Right atrium auricular region (tissue), 2 donors: ENCODE results near the gene TOGARAM1. TPM values are rescaled to one million over a fixed set of nuclear protein-coding genes. Genes with fewer than 3 reads are reported as not detected.

Experiments
- DNase-seq: peaks from one replicate; pipeline ENCODE4 v3.0.0-alpha.2; 2019; ENCODE audit warnings: low spot score
- H3K27ac ChIP-seq, 2 donors: fragments of 200-600 bp; sonication (generic); 1 replicate in 1 of 2; 2 replicates in 1 of 2; pipeline ENCODE4 v1.5.1; 2016 to 2019
- H3K27me3 ChIP-seq, 2 donors: fragments of 200-600 bp; sonication (generic); one replicate each; pipeline versions ENCODE4 v1.5.1 to v1.6.0; 2017 to 2019
- H3K36me3 ChIP-seq: fragments of 200-600 bp; sonication (generic); one replicate; pipeline ENCODE4 v1.5.1; 2016
- H3K4me1 ChIP-seq, 2 donors: fragments of 200-600 bp; sonication (generic); one replicate each; pipeline versions ENCODE4 v1.5.1 to v1.6.0; 2017 to 2019
- H3K4me3 ChIP-seq, 2 donors: fragments of 200-600 bp; sonication (generic); 1 replicate in 1 of 2; 2 replicates in 1 of 2; pipeline ENCODE4 v1.5.1; 2017 to 2019; ENCODE audit warnings: mild to moderate bottlenecking in 1 of 2, moderate library complexity in 1 of 2
- H3K9me3 ChIP-seq, 2 donors: fragments of 200-600 bp; sonication (generic); one replicate each; pipeline ENCODE4 v1.5.1; 2019
- total RNA-seq, 2 donors: library from RNA; depleted of rRNA; stranded (reverse); fragments of >200 nt; gene quantifications; one replicate each; pipeline ENCODE4 v1.1.0, GENCODE V29; 2016
- TF ChIP-seq, protein P1 (sequence below), 2 donors: fragments of 200-600 bp; sonication (generic); IDR thresholded peaks; one replicate each; pipeline ENCODE4 v1.5.1; 2019; ENCODE audit warnings: antibody characterized with exemption in 2 of 2

Gene TOGARAM1
- total RNA-seq, 2 donors from 2014 or later, result 15.1 to 24.7 TPM

DNA sequence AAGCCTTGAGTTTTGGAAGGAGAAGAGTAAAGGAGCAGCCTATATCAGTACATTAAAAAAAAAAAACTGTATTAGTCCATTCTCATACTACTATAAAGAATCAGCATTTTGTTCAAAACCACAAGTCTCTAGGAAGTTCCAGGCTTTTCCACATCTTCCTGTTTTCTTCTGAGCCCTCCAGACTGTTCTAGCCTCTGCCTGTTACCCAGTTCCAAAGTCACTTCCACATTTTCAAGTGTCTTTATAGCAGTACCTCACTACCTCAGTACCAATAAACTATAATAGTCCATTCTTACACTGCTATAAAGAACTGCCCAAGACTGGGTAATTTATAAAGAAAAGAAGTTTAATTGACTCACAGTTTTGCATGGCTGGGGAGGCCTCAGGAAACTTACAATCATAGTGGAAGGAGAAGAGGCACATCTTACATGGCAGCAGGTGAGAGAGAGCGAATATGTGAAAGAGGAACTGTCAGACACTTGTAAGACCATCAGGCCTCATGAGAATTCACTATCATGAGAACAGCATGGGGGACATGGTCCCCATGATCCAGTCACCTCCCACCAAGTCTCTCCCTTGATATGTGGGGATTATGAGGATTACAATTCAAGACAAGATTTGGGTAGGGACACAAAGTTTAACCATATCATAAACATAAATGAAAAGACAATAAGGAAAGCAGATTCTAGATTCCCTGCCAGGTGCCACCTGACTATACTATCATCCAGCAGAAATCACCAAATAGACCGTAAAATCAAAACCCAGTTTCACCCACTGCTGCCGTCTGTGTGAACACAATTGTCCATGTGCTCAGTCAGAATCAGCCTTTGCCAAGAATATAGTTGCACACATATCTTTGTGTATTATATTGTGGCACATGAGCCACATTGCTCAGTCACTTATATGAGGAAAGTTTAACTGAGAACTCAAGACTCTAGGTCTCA is 27.8 kb downstream of the TOGARAM1 start:
- no peaks in the 10 kb centered on the region for H3K9me3 ChIP-seq
- H3K4me3 ChIP-seq, result no peak overlapping the region
- peak overlapping the region; percentile 59 to 62 for H3K27ac ChIP-seq
- H3K4me1 ChIP-seq, result peaks cover 0 to 28% of the 10 kb centered on the region in 2 donors
- TF ChIP-seq, protein P1, sequence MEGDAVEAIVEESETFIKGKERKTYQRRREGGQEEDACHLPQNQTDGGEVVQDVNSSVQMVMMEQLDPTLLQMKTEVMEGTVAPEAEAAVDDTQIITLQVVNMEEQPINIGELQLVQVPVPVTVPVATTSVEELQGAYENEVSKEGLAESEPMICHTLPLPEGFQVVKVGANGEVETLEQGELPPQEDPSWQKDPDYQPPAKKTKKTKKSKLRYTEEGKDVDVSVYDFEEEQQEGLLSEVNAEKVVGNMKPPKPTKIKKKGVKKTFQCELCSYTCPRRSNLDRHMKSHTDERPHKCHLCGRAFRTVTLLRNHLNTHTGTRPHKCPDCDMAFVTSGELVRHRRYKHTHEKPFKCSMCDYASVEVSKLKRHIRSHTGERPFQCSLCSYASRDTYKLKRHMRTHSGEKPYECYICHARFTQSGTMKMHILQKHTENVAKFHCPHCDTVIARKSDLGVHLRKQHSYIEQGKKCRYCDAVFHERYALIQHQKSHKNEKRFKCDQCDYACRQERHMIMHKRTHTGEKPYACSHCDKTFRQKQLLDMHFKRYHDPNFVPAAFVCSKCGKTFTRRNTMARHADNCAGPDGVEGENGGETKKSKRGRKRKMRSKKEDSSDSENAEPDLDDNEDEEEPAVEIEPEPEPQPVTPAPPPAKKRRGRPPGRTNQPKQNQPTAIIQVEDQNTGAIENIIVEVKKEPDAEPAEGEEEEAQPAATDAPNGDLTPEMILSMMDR (IDR thresholded peaks at IDR 0.05), result no peak
- no peak for DNase-seq
- no peaks in the 10 kb centered on the region for H3K27me3 ChIP-seq
- no peaks in the 10 kb centered on the region for H3K36me3 ChIP-seq

DNA sequence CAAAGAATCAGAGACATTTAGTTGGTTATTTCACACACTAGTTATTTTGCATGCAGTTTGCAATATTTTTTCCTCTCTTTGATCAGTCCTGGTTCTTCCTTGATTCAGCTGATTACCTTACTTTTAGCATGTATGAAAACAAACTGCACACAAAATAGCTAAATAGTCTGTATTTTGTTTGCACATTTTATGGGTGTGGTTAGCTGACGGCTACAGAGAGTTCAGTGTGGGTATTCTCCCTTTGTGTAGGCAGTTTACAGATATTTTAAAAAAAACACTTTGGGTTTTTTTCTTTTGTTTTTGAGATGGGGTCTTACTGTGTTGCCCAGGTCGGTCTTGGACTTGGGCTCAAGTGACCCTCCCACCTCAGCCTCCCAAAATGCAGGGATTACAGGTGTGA is 28.5 kb downstream of the TOGARAM1 start:
- DNase-seq, result no peak
- TF ChIP-seq, protein P1 (IDR thresholded peaks at IDR 0.05), result no peak
- peaks cover 0 to 28% of the 10 kb centered on the region in 2 donors for H3K4me1 ChIP-seq
- H3K36me3 ChIP-seq, result no peaks in the 10 kb centered on the region
- H3K4me3 ChIP-seq, result no peak overlapping the region
- H3K27me3 ChIP-seq, result no peaks in the 10 kb centered on the region
- peak overlapping the region in 1 of 2 donors; percentile 62 for H3K27ac ChIP-seq
- H3K9me3 ChIP-seq, result no peaks in the 10 kb centered on the region

DNA sequence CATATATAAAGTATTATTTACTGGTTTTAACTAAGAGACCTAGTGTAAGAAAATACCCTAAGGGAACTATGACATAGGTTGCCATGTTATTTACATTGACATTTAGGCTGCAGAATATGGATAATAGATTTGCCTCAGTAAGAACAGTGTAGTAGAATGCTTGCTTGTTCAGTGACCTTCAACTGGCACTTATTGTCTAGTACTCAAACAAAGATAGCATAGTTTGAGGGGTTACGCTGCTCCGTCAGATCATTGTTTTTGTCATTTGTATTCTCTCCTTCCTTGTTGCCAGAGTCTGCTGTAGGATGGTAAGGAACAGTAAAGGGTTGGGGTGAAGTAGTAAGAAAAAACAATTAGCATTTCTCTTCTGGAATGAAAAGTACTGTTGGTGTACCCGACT is 33.2 kb downstream of the TOGARAM1 start:
- TF ChIP-seq, protein P1 (IDR thresholded peaks at IDR 0.05), result no peak
- DNase-seq, result no peak
- Histone ChIP-seq H3K27me3 (no peaks in the 10 kb centered on the region), H3K4me3 (no peak overlapping the region), H3K27ac (peak overlapping the region in 1 of 2 donors; percentile 3), H3K36me3 (peaks cover 4% of the 10 kb centered on the region), H3K9me3 (no peaks in the 10 kb centered on the region), H3K4me1 (peaks cover 0 to 6% of the 10 kb centered on the region in 2 donors)

DNA sequence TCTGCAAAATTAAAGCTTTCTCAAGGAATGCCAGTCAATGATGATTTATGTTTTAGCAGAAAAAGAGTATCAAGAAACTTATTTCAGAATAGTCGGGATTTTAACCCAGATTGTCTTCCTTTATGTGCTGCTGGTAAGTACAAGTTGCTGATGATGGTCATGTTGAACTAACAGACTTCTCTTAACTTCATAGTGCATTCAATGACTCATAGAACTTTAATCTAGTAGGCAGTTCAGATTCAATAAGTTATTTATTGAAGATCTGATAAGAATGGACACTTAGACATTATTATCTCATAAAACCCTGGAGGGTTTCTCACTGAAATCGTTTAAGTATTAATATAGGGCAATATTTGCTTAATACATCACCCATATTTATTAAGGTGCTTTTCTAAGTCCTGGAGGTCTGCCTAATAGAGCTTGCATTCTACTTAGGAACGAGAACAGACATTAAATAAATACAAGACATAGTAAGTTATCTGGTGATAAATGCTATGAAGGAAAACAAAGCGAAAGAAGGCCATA is 33.8 kb downstream of the TOGARAM1 start:
- DNase-seq, result no peak
- TF ChIP-seq, protein P1 (IDR thresholded peaks at IDR 0.05), result no peak
- Histone ChIP-seq H3K36me3 (peaks cover 11% of the 10 kb centered on the region), H3K9me3 (no peaks in the 10 kb centered on the region), H3K4me3 (no peak overlapping the region), H3K4me1 (no peaks in the 10 kb centered on the region), H3K27me3 (no peaks in the 10 kb centered on the region), H3K27ac (peak overlapping the region in 1 of 2 donors; percentile 3)

DNA sequence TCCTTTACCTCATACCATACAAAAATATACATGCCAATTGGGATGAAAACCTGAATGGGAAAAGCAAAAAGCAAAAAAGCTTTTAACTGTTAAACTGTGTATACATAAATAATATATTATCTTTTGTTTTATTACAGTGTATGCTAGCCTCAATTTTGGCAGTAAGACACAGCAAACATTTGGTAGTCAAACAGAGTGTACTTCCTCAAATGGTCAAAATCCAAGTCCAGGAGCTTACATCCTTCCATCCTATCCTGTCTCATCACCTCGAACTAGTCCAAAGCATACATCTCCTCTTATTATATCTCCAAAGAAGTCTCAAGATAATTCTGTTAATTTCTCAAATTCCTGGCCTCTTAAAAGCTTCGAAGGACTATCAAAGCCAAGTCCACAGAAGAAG is 41.9 kb downstream of the TOGARAM1 start:
- H3K27me3 ChIP-seq, result no peaks in the 10 kb centered on the region
- no peaks in the 10 kb centered on the region for H3K9me3 ChIP-seq
- no peak for DNase-seq
- H3K27ac ChIP-seq, result no peak overlapping the region
- TF ChIP-seq, protein P1 (IDR thresholded peaks at IDR 0.05), result no peak
- H3K4me1 ChIP-seq, result no peaks in the 10 kb centered on the region
- H3K36me3 ChIP-seq, result peaks cover 17% of the 10 kb centered on the region
- no peak overlapping the region for H3K4me3 ChIP-seq
